NCI-H524 treated with DMSO at 0.1 percent for 48 hours (cell line): ENCODE data around the gene FCRLA.
"Not testable (repeated sequence)": the region's sequence is repeated elsewhere in the genome, so short reads cannot be mapped to it uniquely, and the experiment has no call there.

Experiments
- DNase-seq: peaks from one replicate; lab custom pipeline; 2025; lab: John Stamatoyannopoulos, UW

Gene FCRLA

GRCh38 chr1:161705537-161705936 lies 1.5 kb upstream of the FCRLA start:
- DNase-seq: no peak

- no peak for DNase-seq
Observed at GRCh38 chr1:161706113-161706481, 932 bp upstream of the FCRLA start.

GRCh38 chr1:161707503-161707902 lies 474 bp downstream of the FCRLA start:
- DNase-seq: no peak

GRCh38 chr1:161709373-161709772 lies 2.3 kb downstream of the FCRLA start:
- no peak for DNase-seq

GRCh38 chr1:161710560-161710959 lies 3.5 kb downstream of the FCRLA start:
- DNase-seq: no peak

- no peak for DNase-seq
Observed at GRCh38 chr1:161718559-161719324, 11.7 kb downstream of the FCRLA start.

GRCh38 chr1:161719325-161719611 lies 12.2 kb downstream of the FCRLA start:
- DNase-seq: no peak

- DNase-seq: no peak
Observed at GRCh38 chr1:161720422-161720821, 13.4 kb downstream of the FCRLA start.

GRCh38 chr1:161720956-161721737 lies 14.1 kb downstream of the FCRLA start, which contains the start of gene FCRLB:
TSS of gene FCRLB (plus strand) at chr1:161721544. CDS start at chr1:161722673, 1,129 bp downstream.
- no peak for DNase-seq

- no peak for DNase-seq
Observed at GRCh38 chr1:161721738-161722343, 14.8 kb downstream of the FCRLA start.

- no peak for DNase-seq
Observed at GRCh38 chr1:161722406-161722805, 15.4 kb downstream of the FCRLA start.

GRCh38 chr1:161723459-161724141 lies 16.6 kb downstream of the FCRLA start:
- DNase-seq: no peak

GRCh38 chr1:161725258-161725907 lies 18.4 kb downstream of the FCRLA start:
- not testable (repeated sequence) for DNase-seq

- DNase-seq: no peak
Observed at GRCh38 chr1:161725908-161726472, 19.0 kb downstream of the FCRLA start.

- DNase-seq: peak; percentile 17
Observed at GRCh38 chr1:161726473-161727255, 19.6 kb downstream of the FCRLA start.

GRCh38 chr1:161727256-161727924 lies 20.4 kb downstream of the FCRLA start:
- no peak for DNase-seq

- no peak for DNase-seq
Observed at GRCh38 chr1:161728376-161729226, 21.6 kb downstream of the FCRLA start.

- no peak for DNase-seq
Observed at GRCh38 chr1:161730050-161730564, 23.1 kb downstream of the FCRLA start.

GRCh38 chr1:161731241-161731640 lies 24.2 kb downstream of the FCRLA start:
- no peak for DNase-seq
